ENCODE data around the gene PCDHGA10. TPM values are rescaled to one million over a fixed set of nuclear protein-coding genes. Genes with fewer than 3 reads are reported as not detected.
"Not testable (repeated sequence)": the region's sequence is repeated elsewhere in the genome, so short reads cannot be mapped to it uniquely, and the experiment has no call there.

Gene PCDHGA10
- total RNA-seq, 4 donors from 2014 or later: 4.0 to 6.5 (median 6.1) TPM

GRCh38 chr5:141415275-141415618 is 2.5 kb downstream of the PCDHGA10 start:
- in situ Hi-C loops (cut with MboI; ENCODE audit: low pct_ligation_motif_present in 1 of 4, low pct_unique_long_range_greater_than_20kb in 1 of 4, low sequenced_read_pairs in 3 of 4): loop anchor here in 1 of 4 donors (10.0 kb wide), 1 partner anchor 140 kb away; no protein-coding TSS in a partner anchor
- H3K27me3 ChIP-seq, DNase-seq, H3K4me1 ChIP-seq, H3K4me3 ChIP-seq, H3K36me3 ChIP-seq, H3K27ac ChIP-seq: not testable (repeated sequence)
- peaks cover 55 to 94% of the 10 kb centered on the region in 2 donors for H3K9me3 ChIP-seq
- 58 to 69% methylated on average over 3 to 24 of the region's 24 CpGs for WGBS, 2 donors (ENCODE audit: low coverage in 1 of 2)
- intact Hi-C loops (cut with DNase I; ENCODE audit: low total_unique reads): loop anchor here (10.0 kb wide), 1 partner anchor 150 kb away; no protein-coding TSS in a partner anchor

GRCh38 chr5:141417494-141418172 is 4.8 kb downstream of the PCDHGA10 start, which contains the start of gene PCDHGB7:
Gene PCDHGB7, plus strand, starts transcription at chr5:141417677. Its CDS starts 183 bp downstream, at chr5:141417860.
- H3K27ac ChIP-seq: peak within 1 kb of the TSS in 1 of 4 donors; percentile 8

GRCh38 chr5:141419074-141419880 is 6.5 kb downstream of the PCDHGA10 start:
- DNase-seq: no peak
- no peaks in the 10 kb centered on the region for H3K4me1 ChIP-seq
- no peaks in the 10 kb centered on the region for H3K36me3 ChIP-seq
- intact Hi-C loops (cut with DNase I; ENCODE audit: low total_unique reads): loop anchor here (10.0 kb wide), 1 partner anchor 146 kb away; no protein-coding TSS in a partner anchor
- H3K9me3 ChIP-seq: peaks cover 64 to 97% of the 10 kb centered on the region in 2 donors
- no peak overlapping the region for H3K27ac ChIP-seq
- in situ Hi-C loops (cut with MboI; ENCODE audit: low pct_ligation_motif_present in 1 of 4, low pct_unique_long_range_greater_than_20kb in 1 of 4, low sequenced_read_pairs in 3 of 4): loop anchor here in 1 of 4 donors (10.0 kb wide), 1 partner anchor 136 kb away; no protein-coding TSS in a partner anchor
- no peak for TF ChIP-seq EP300 (IDR thresholded peaks at IDR 0.05; ENCODE audit: low read depth)
- no peak for TF ChIP-seq POLR2A (IDR thresholded peaks at IDR 0.05)
- TF ChIP-seq POLR2AphosphoS5 (IDR thresholded peaks at IDR 0.05): no peak
- no peak for TF ChIP-seq CTCF (IDR thresholded peaks at IDR 0.05)
- peaks cover 4% of the 10 kb centered on the region for H3K27me3 ChIP-seq
- 72% methylated on average over 47 of the region's 74 CpGs; no CpG with 5 or more reads in 1 of the 2 donors for WGBS, 2 donors (ENCODE audit: low coverage in 1 of 2)
- no peak overlapping the region for H3K4me3 ChIP-seq

More at GRCh38 chr5:141417494-141418172, 4.8 kb downstream of the PCDHGA10 start, which contains the start of gene PCDHGB7:
- peaks cover 56 to 96% of the 10 kb centered on the region in 2 donors for H3K9me3 ChIP-seq
- 38 to 41% methylated on average over 16 to 47 of the region's 47 CpGs for WGBS, 2 donors (ENCODE audit: low coverage in 1 of 2)
- DNase-seq: peak; percentile 58
- intact Hi-C loops (cut with DNase I; ENCODE audit: low total_unique reads) (loop anchor here (10.0 kb wide), 1 partner anchor 147 kb away; no protein-coding TSS in a partner anchor), in situ Hi-C loops (cut with MboI; ENCODE audit: low pct_ligation_motif_present in 1 of 4, low pct_unique_long_range_greater_than_20kb in 1 of 4, low sequenced_read_pairs in 3 of 4) (loop anchor here in 1 of 4 donors (10.0 kb wide), 1 partner anchor 137 kb away; no protein-coding TSS in a partner anchor)
- peak; percentile 39 to 51 (median 43) for TF ChIP-seq CTCF (IDR thresholded peaks at IDR 0.05)
- H3K36me3 ChIP-seq, H3K27me3 ChIP-seq, H3K4me1 ChIP-seq: not testable (repeated sequence)
- peak within 1 kb of the TSS in 3 of 4 donors; percentile 15 to 37 (median 15) for H3K4me3 ChIP-seq

GRCh38 chr5:141420855-141421488 is 8.2 kb downstream of the PCDHGA10 start, which contains the start of gene PCDHGA11:
Gene PCDHGA11, plus strand, starts transcription at chr5:141421051. Its CDS starts 177 bp downstream, at chr5:141421228.
- Histone ChIP-seq H3K27ac (no peak within 1 kb of the TSS), H3K27me3 (peaks cover 4% of the 10 kb centered on the region), H3K36me3 (no peaks in the 10 kb centered on the region), H3K4me1 (no peaks in the 10 kb centered on the region), H3K9me3 (peaks cover 76 to 99% of the 10 kb centered on the region in 2 donors), H3K4me3 (peak within 1 kb of the TSS in 2 of 4 donors; percentile 2 to 28)
- in situ Hi-C loops (cut with MboI; ENCODE audit: low pct_ligation_motif_present in 1 of 4, low pct_unique_long_range_greater_than_20kb in 1 of 4, low sequenced_read_pairs in 3 of 4) (no loop called here), intact Hi-C loops (cut with DNase I; ENCODE audit: low total_unique reads) (no loop called here)
- 36 to 52% methylated on average over 9 to 42 of the region's 42 CpGs for whole genome bisulfite sequencing, 2 donors (ENCODE audit: low coverage in 1 of 2)
- TF ChIP-seq EP300 (IDR thresholded peaks at IDR 0.05; ENCODE audit: low read depth) (no peak), POLR2AphosphoS5 (IDR thresholded peaks at IDR 0.05) (no peak), POLR2A (IDR thresholded peaks at IDR 0.05) (no peak), CTCF (IDR thresholded peaks at IDR 0.05) (peak in 2 of 5 experiments; percentile 18 to 20)
- DNase-seq: no peak

Measured in transverse colon (tissue), 4 donors.